ENCODE results near the gene NUAK1.

NUAK1 gene

DNA sequence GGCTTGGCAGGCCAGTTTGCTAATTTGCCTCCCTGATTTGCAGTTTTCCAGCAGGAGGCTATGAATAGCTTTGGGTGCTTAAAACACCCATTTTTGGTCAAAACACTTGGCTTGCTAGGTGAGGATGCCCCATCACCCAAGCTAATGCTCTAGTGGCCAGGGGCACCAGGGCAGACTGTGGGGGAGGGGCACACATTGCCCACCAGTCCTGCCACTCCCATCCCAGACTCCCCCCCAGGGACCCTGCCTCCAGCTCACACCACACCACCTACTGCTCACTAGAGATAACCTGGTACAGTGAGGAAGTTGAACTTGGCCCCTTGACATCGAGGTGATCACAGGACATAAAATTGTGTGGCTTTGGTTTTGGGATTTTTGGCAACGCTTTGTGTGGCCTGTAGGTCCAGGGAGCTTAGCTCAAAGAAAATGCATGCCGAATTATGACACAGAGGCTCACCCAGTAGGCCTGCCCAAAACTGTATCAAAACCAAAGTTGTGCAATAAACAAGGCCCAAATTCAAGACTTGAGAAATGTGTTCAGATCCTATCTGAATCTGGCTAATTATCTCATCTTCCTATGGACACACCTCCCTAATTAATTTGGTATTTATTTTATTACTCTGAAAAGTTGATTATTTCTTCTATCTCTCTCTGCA is 4.3 kb downstream of the NUAK1 start:
- peaks cover 30% of the 10 kb centered on the region for H3K4me1 ChIP-seq (ENCODE audit: low read length)
- H3K27me3 ChIP-seq (ENCODE audit: low read depth, low read length) = peaks cover 12% of the 10 kb centered on the region; the same call in 1 of the 2 replicates
- H3K4me3 ChIP-seq (ENCODE audit: low read length) = no peak overlapping the region
- TF ChIP-seq, protein P1, sequence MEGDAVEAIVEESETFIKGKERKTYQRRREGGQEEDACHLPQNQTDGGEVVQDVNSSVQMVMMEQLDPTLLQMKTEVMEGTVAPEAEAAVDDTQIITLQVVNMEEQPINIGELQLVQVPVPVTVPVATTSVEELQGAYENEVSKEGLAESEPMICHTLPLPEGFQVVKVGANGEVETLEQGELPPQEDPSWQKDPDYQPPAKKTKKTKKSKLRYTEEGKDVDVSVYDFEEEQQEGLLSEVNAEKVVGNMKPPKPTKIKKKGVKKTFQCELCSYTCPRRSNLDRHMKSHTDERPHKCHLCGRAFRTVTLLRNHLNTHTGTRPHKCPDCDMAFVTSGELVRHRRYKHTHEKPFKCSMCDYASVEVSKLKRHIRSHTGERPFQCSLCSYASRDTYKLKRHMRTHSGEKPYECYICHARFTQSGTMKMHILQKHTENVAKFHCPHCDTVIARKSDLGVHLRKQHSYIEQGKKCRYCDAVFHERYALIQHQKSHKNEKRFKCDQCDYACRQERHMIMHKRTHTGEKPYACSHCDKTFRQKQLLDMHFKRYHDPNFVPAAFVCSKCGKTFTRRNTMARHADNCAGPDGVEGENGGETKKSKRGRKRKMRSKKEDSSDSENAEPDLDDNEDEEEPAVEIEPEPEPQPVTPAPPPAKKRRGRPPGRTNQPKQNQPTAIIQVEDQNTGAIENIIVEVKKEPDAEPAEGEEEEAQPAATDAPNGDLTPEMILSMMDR (IDR thresholded peaks at IDR 0.05; ENCODE audit: low read depth, low read length) = no peak
- TF ChIP-seq EZH2phosphoT487 (IDR thresholded peaks at IDR 0.05; ENCODE audit: low read depth) = no peak
- no peak overlapping the region for H3K4me2 ChIP-seq (ENCODE audit: low read length)
- H4K20me1 ChIP-seq (ENCODE audit: insufficient read depth, low read length) = no peaks in the 10 kb centered on the region
- H2AFZ ChIP-seq (ENCODE audit: low read depth, low read length) = no peak overlapping the region
- H3K9ac ChIP-seq (ENCODE audit: low read length) = no peak overlapping the region
- H3K9me3 ChIP-seq (ENCODE audit: insufficient read depth, low read length) = no peaks in the 10 kb centered on the region
- no peaks in the 10 kb centered on the region for H3K79me2 ChIP-seq (ENCODE audit: low read length)
- H3K27ac ChIP-seq (ENCODE audit: low read length) = no peak overlapping the region
- H3K36me3 ChIP-seq (replicated peaks; ENCODE audit: low read depth, low read length) = no peaks in the 10 kb centered on the region

GRCh38 chr12:106133136-106134087 is 5.3 kb downstream of the NUAK1 start:
- Histone ChIP-seq H4K20me1 (ENCODE audit: insufficient read depth, low read length) (no peaks in the 10 kb centered on the region), H3K27me3 (ENCODE audit: low read depth, low read length) (peaks cover 12% of the 10 kb centered on the region; the same call in 1 of the 2 replicates), H3K4me3 (ENCODE audit: low read length) (no peak overlapping the region), H3K9ac (ENCODE audit: low read length) (no peak overlapping the region), H3K4me1 (ENCODE audit: low read length) (peaks cover 30% of the 10 kb centered on the region), H3K9me3 (ENCODE audit: insufficient read depth, low read length) (no peaks in the 10 kb centered on the region), H3K27ac (ENCODE audit: low read length) (no peak overlapping the region), H2AFZ (ENCODE audit: low read depth, low read length) (no peak overlapping the region), H3K79me2 (ENCODE audit: low read length) (no peaks in the 10 kb centered on the region), H3K36me3 (replicated peaks; ENCODE audit: low read depth, low read length) (no peaks in the 10 kb centered on the region), H3K4me2 (ENCODE audit: low read length) (no peak overlapping the region)
- no peak for TF ChIP-seq EZH2phosphoT487 (IDR thresholded peaks at IDR 0.05; ENCODE audit: low read depth)
- TF ChIP-seq, protein P1 (IDR thresholded peaks at IDR 0.05; ENCODE audit: low read depth, low read length) = no peak

DNA sequence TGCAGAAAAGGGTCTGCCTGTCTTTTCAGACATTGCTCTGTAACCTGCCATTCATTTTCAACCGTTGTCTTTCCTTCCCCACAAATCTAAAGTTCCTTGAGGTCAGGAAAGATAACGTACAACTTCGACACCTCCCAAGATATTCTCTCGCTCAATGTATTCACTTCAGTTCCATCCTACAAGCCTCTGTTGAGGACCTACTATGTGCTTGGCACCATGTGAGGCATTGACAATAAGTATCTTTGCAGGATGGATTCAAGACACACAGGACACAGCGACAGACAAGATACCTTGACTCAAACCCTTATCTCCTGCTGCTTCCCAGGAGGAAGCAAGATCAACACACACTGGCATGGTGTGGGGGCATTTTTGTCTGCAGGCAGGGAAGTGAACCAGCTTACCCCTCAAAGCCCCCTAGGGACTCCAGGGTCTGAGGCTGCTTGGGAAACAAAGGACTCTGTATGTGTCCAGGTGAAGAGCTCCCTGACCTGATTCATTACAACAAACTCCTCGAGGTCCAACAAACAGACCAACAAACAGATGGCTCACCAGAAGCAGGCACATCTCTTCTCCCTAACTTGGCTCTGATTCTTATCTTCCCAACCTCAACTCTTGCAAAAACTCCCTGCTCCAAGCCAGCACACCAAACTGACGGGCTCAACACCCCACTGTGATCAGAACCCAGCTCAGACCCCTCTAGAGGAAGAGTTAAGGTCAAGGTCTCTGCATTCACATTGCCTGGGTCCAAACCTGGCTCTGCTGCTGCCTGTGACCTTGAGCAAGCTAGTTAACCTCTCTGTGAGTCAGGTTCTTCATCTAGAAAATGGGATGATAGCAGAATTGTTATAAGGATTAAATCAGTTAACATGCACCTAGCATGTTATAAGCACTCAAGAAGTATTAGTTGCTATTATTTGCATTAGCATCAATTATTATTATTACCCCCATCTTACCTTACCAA is 6.3 kb downstream of the NUAK1 start:
- no peak overlapping the region for H3K27ac ChIP-seq (ENCODE audit: low read length)
- no peaks in the 10 kb centered on the region for H3K36me3 ChIP-seq (replicated peaks; ENCODE audit: low read depth, low read length)
- no peak overlapping the region for H2AFZ ChIP-seq (ENCODE audit: low read depth, low read length)
- no peaks in the 10 kb centered on the region for H3K9me3 ChIP-seq (ENCODE audit: insufficient read depth, low read length)
- no peak overlapping the region for H3K4me3 ChIP-seq (ENCODE audit: low read length)
- no peak overlapping the region for H3K4me2 ChIP-seq (ENCODE audit: low read length)
- no peak overlapping the region for H3K9ac ChIP-seq (ENCODE audit: low read length)
- TF ChIP-seq EZH2phosphoT487 (IDR thresholded peaks at IDR 0.05; ENCODE audit: low read depth) = no peak
- TF ChIP-seq, protein P1 (IDR thresholded peaks at IDR 0.05; ENCODE audit: low read depth, low read length) = no peak
- H3K4me1 ChIP-seq (ENCODE audit: low read length) = peaks cover 30% of the 10 kb centered on the region
- no peaks in the 10 kb centered on the region for H3K79me2 ChIP-seq (ENCODE audit: low read length)
- H4K20me1 ChIP-seq (ENCODE audit: insufficient read depth, low read length) = no peaks in the 10 kb centered on the region
- peaks cover 12% of the 10 kb centered on the region; the same call in 1 of the 2 replicates for H3K27me3 ChIP-seq (ENCODE audit: low read depth, low read length)

All from OCI-LY3 (cell line).